SIG-M5 treated with dmso at 0.1 percent for 504 hours (cell line): Measurements from ENCODE around the gene LRP3.

Source experiments
- DNase-seq: peaks from one replicate; lab custom pipeline; 2025; ENCODE audit not compliant: unreplicated experiment; lab: John Stamatoyannopoulos, UW

LRP3 gene

DNA sequence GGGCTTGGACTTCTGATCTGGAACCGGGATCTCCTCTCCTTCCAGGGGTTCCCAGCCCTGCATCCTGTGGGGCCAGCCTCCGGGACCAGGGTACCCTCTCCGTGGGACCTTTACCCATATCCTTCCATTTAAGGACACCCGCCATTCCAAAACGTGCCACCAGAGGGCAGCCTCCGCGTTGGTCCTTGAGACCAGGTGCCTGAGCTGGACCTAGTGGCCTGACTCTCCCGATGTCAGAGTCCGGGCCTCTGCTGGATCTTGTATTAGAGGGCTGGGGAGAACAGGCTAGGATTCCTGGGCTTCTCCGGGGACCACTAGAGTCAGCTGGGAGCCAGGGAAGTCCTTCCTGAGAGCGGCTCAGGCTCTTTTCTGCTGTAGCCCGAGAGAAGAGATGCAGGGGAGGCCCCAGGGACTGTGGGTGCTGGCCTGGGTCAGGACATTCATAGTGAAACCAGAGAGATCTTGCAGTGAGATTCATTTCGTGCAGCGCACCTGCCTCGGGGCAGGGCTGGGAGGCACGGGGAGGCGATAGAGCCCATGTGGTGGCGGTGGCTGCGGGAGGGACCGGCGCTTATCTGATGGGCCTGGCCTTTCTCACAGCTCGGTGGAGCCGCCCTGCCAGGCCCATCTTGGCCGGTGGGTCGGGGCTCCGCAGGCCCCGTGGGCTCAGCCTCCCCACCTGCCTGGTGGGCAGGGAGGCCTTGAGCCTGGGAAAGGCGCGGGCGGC is 41.3 kb downstream of the LRP3 start:
- DNase-seq: peak; percentile 37

DNA sequence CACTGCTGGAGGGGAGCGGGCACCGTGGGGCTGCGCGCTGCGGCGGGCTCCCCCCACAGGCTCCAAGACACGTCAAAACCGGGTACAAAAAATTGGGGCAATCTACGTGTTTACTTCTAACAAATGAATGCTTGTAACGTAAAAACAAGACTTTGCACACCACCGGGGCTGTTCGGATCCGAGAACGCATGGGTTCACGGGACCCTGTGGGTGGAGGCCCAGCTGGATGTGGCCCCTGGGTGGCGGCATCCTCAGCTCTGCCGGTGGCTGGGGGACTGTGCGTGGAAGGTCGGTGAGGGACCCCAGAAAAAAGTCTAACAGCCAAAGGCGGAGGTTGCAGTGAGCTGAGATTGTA is 41.8 kb downstream of the LRP3 start:
- no peak for DNase-seq

DNA sequence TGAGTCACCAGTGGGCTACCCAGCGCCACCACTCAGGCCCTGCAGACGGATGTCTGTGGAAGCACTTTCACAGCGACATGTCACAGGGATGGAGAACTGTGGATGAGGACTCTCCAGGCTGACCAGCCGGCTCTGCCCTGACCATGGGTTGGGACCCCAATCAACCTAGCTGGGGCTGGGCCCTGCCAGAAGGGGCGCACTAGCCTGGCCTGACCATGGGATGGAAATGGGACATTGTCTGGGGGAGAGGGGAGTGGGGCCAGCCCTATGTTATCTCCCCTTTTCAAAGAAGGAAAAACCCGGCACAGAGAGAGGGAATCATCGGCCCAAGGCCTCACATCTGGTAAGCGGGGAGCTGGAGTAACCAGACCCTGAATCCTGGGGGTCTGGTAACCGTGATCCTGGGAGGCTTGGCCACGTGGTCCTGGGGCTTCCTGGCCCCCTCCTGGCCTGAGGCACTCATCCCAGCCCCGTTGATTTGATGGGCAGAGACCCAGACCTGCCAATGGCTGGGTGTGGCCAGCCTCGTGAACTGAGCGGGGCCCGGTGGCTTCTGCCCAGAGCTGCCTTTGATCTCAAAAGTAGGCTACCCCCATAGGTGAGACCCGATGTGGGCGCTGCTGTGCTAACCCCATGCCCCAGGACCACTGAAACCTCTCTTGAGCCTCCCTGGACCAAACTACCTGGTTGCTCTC is 42.7 kb downstream of the LRP3 start:
- DNase-seq: no peak

- no peak for DNase-seq
These were observed 44.5 kb downstream of the LRP3 start for GRCh38 chr19:33238481-33239149.

DNA sequence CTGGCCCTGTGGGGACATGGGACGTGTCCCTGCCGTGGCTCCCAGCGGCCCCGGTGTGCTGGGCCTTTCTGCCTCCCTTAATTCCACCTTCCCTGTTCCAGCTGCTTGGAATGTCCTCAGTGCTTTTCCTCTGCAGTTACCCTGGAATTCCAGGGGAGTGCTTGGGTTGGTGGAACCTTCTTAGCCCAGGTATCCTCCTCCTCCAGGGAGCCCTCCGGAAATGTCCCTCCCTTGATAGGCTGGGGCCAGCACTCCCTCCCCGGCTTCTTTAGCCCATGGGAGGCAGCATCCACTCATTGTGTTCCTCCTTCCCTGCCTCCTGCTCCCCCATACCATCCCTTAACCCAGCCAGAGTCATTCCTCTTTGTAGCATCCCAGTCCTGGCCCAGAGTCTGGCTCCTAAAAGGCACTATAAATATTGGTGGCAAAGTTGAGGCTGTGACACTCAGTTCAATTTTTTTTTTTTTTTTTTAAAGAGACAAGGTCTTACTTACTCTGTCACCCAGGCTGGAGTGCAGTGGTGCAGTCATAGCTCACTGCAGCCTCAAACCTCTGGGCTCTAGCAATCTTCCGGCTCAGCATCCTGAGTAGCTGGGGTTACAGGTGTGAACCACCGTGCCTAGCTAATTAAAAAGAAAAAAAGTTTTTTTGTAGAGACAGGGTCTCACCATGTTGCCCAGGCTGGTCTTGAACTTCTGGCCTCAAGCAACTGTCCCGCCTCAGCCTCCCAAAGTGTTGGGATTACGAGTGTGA is 45.3 kb downstream of the LRP3 start:
- DNase-seq: no peak

DNA sequence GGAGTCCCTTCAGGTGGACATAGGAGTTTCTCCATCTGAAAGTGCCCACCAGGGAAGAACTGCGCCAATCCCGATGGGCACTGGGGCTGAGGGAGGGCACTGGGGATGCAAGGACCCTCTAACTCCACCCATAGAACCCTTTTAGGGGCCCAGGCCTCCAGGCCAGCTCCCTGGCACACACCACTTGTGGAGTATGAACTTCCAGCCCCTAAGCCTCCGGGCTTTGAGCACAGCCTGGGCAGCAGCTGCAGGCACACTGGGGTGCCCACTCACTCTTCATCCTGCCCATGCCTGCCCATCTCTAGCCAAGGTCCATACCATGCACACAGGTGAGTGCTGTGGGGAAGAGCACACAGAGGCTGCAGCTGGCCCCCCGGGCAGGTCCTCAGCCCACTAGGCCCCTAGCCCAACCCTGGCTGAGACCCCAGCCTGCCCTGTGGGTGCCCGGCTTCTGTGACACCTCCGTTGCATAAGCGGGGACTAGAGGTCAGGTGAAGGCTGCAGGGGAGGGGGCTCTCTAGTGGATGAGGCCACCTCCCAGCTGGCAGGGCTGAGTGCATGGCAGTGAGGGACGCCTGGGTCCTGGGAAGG is 46.1 kb downstream of the LRP3 start:
- no peak for DNase-seq

GRCh38 chr19:33241091-33241529 is 47.0 kb downstream of the LRP3 start:
- DNase-seq: no peak

DNA sequence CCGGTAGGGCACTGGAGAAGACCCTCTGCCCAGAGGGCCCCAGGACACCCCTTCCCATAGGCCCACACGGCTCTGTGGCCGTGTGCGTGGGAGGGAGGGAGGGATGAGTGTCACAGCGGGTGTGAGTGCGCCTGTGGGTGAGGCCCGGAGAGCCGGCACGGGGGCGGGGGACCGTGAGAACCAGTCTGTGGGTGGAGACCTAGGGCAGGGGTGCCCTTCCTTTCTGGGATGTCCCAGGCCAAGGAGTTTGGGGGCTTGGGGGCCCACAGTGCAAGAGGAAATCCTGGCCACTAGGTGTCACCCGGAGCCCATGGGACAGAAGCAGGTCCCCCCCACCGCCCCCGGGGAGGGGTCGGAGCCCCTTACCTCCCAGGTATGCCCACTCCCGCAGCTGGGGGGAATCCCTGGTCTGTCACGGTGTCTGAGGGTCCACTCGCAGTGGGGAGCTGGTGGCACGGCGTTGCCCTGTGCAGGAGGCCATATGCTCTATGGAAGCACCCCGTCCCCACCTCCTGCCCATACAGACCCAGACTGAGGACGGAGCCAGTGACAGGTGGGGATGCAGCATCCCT is 47.5 kb downstream of the LRP3 start:
- no peak for DNase-seq

DNA sequence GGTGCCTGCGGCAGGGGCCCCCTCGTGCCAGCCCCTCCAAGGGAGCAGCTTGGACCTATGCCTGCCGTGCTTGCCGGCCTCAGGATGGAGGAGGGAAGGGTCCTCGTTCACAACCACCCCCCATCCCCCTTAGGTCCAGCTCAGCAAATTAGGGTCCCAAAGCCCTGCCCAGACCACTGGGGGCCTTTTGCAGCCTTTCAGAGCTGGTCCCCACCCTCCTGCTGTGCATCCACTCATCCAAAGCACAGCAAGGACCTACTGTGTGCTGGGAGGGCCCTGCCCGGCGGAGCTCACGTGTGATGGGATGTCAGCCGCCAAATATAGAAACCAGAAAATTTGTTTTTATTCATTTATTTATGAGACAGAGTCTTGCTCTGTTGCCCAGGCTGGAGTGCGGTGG is 48.0 kb downstream of the LRP3 start:
- DNase-seq: no peak

DNA sequence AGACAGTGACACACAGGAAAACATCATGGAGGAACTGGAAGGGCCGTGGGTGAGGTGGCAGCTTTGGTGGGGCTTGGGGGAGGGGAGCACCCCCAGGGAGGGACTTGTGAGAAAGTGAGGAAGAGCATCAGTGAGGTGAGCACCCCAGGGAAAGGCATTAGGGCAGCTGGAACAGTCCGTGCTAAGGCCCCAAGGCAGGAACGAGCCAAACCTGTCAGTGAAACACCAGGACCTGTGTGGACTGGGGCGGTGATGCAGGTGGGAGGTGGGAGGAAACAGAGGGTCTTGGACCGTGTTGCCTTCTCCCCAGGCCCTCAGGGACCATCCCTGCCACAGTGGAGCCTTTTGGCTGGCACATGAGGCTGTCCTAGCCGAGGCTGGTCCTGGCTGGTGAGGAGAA is 48.8 kb downstream of the LRP3 start:
- DNase-seq: no peak

DNA sequence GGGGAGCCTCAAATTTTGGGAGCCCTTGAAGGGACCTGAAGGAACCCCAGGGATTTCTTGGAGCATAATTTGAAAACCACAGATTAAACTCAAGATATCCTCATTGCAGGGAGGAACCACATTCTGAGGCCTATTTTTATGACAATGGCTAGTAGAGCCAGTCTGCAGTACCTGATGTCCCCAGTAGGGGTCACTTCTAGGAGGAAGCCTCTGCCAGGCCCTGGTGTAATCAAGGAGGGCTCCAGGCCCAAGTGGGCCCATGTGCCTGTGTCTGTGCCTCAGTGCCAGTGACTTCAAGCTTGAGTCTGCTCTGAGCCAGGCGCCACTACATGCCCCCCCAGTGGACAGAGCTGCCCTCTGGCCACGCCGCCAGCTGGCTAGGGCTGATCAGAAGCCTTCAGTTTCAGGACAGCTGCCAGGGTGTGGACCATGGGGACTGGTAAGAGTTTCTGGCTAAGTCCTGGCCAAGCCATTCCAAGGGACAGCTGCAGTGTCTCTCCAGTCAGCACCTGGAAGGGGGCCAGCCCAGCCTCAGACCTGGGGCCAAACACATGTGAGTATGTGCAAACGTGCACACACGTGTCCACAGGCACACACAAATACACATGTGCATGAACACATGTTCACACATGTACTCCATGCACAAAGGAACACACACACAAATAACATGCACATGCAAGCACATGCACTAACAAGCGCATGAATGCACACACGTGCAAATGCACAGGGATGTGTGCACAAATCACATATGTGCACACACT is 52.0 kb downstream of the LRP3 start:
- no peak for DNase-seq

DNA sequence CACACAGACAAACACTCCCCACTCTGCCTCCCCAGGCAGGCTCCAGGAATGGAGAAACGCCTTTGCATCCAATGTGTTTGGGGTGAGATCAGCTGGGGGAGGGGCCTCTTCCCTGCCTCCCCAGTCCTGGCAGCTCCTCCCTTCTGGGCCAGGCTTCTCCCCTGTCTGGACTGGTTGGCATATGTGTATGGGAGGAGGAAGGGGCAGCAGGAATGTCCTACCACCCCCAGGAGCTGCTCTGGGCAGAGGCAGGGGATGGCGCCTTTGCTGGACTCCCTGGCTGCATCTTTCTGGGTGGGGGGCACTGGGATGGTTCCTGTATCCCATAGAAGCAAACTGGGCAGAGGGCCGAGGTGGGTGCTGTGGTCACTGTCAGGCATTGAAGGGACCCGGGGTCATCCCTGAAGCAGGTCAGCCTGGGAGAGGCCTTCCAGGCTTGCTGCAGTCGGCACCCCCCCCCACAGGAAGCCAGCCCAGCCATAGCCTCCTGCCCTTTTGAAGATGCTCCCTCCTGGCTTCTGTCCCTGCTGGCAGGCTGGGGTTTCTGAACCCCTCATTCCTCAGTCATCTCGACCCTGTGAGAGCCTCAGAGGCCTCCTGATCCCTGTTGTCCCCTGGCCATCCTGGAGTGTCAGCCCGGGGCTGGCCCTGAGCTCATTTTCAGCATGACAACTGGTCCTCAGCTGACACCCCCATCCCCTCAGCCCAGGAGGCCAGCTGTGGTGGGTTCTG is 52.7 kb downstream of the LRP3 start:
- no peak for DNase-seq

DNA sequence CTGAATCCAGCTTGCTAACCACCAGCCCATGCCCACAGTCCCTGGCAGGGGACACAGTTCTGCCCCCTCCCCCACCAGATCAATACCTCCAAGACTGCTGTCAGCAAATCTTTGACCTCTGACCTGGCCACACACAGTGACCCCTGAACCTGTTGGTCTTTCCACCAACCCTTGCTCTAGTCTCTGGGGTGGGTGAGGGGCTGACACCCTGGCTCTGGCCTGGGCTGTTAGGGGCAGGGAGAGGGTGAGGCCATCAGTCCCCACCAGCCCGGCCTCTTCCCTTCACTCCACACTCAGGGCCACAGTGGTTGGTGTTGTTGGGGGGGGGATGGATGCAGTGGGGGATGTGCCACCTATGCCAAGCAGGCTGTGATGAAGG is 53.3 kb downstream of the LRP3 start:
- DNase-seq: no peak

- no peak for DNase-seq
These were observed 54.0 kb downstream of the LRP3 start for GRCh38 chr19:33248104-33248503.

DNA sequence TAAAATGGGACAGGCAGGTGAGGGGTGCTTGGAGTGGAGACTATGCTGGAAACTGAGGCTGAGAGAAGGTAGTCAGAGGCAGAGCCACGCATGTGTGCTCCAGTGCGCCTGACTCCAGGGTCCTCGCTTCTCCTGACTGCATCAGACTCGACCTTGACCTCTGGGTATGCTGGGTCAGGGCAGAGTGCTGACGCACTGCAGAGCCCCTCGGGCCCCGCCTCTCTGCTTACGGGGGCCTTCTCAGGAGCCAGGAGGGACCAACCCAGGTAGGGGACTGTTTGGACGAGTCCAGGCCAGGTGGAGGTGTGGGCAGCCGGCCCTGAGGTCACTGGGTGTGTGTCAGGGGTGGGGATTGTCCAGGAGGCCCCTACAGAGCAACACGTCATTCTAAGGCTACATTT is 54.4 kb downstream of the LRP3 start:
- no peak for DNase-seq

- DNase-seq: peak; percentile 72
These were observed 55.0 kb downstream of the LRP3 start for GRCh38 chr19:33248954-33249613.

DNA sequence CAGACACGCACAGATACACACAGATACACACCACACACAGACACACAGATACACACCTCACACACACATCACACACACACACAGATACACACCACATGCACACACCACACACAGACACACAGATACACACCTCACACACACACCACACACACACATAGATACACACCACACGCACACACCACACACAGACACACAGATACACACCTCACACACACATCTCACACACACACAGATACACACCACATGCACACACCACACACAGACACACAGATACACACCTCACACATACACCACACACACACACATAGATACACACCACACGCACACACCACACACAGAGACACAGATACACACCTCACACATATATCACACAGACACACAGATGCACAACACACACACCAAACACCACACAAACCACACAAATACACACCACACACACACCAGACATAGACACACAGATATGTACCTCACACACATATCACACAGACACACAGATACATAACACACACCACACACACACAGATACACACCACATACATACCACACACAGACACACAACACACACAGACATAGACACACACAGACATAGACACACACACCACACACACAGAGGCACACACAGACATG is 55.7 kb downstream of the LRP3 start:
- no peak for DNase-seq

DNA sequence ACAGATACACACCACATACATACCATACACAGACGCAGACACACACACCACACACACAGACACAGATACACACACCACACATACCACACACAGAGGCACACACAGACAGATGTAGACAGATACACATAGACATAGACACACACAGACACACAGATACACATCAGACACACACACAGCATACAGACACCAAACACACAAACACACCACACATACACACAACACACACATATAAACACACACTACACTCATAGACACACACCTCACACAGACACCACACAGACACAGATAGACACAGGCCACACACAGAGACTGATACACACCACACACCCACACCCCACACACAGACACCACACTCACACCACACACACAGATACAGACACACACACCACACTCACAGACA is 56.4 kb downstream of the LRP3 start:
- no peak for DNase-seq

- DNase-seq: no peak
These were observed 56.9 kb downstream of the LRP3 start for GRCh38 chr19:33251076-33251475.
